GM20000 (cell line): Measurements from ENCODE around the gene ANKRD49.
A peak's percentile ranks its signal among the peaks of the same experiment; 100 is the strongest.
"Not testable (repeated sequence)": the region's sequence is repeated elsewhere in the genome, so short reads cannot be mapped to it uniquely, and the experiment has no call there.

ENCODE experiments used
- DNase-seq: peaks from one replicate; pipeline ENCODE4 v3.0.0; 2012; ENCODE audit warnings: low spot score
- CTCF ChIP-seq: IDR thresholded peaks from 2 replicates; pipeline ENCODE4 v1.5.1; 2012; ENCODE audit warnings: mild to moderate bottlenecking, control low read depth; ENCODE audit errors: extremely low read depth, missing control alignments

The ANKRD49 gene

GRCh38 chr11:94481342-94481741 is 12.4 kb upstream of the ANKRD49 start:
- DNase-seq, result no peak
- TF ChIP-seq CTCF, result no peak

GRCh38 chr11:94486068-94486467 is 7.7 kb upstream of the ANKRD49 start:
- DNase-seq, result no peak
- no peak for TF ChIP-seq CTCF

GRCh38 chr11:94494126-94494680 is 419 bp downstream of the ANKRD49 start:
- no peak for DNase-seq
- no peak for TF ChIP-seq CTCF

GRCh38 chr11:94500181-94500580 is 6.4 kb downstream of the ANKRD49 start:
- no peak for DNase-seq
- no peak for TF ChIP-seq CTCF

- no peak for TF ChIP-seq CTCF
- DNase-seq, result no peak
These were observed 7.7 kb downstream of the ANKRD49 start for GRCh38 chr11:94501522-94501921.

GRCh38 chr11:94504689-94505293 is 11.0 kb downstream of the ANKRD49 start:
- peak; percentile 60 for DNase-seq

GRCh38 chr11:94506513-94506912 is 12.7 kb downstream of the ANKRD49 start:
- DNase-seq, result not testable (repeated sequence)

More at GRCh38 chr11:94504689-94505293, 11.0 kb downstream of the ANKRD49 start:
- TF ChIP-seq CTCF, result peak; percentile 40

GRCh38 chr11:94507485-94507884 is 13.7 kb downstream of the ANKRD49 start:
- no peak for DNase-seq
- no peak for TF ChIP-seq CTCF
